Measurements from ENCODE around the gene TMEM44.

GRCh38 chr3:194588741-194589140, 44.5 kb downstream of the TMEM44 start:
- no peak for TF ChIP-seq CTCF (IDR thresholded peaks at IDR 0.05; ENCODE audit: low read depth, low read length)
- TF ChIP-seq EZH2phosphoT487 (IDR thresholded peaks at IDR 0.05; ENCODE audit: low read depth), result no peak
